WTC11 (cell line): ENCODE measurements around the gene FOXP4. TPM values are rescaled to one million over a fixed set of nuclear protein-coding genes. Genes with fewer than 3 reads are reported as not detected.

Experiments used
- ATAC-seq: fragments of 200-7000 bp; cut with Tn5 transposase; 2 replicates; pipeline ENCODE4 v1.10.0; 2021; ENCODE audit warnings: mild to moderate bottlenecking, moderate library complexity
- CTCF ChIA-PET: fragments of 300-600 bp; sonication (Branson Sonifier 250); formaldehyde crosslinking; loops from one replicate; lab custom pipeline; 2021; ENCODE audit warnings: antibody characterized with exemption; lab: Charles Lee
- POLR2A ChIA-PET: fragments of 350-600 bp; sonication (Branson Sonifier 250); formaldehyde crosslinking; loops from one replicate; lab custom pipeline; 2021; ENCODE audit warnings: antibody characterized with exemption; lab: Charles Lee
- DNase-seq: peaks from one replicate; pipeline ENCODE4 v3.0.0; 2021; ENCODE audit warnings: low spot score
- H3K27ac Mint-ChIP-seq: 2 replicates; pipeline ENCODE4 v1.8.0; 2021; ENCODE audit warnings: mixed read lengths
- H3K27me3 Mint-ChIP-seq: 2 replicates; pipeline ENCODE4 v1.8.0; 2021; ENCODE audit warnings: low read depth, mild to moderate bottlenecking, moderate library complexity, mixed read lengths
- H3K36me3 Mint-ChIP-seq: 2 replicates; pipeline ENCODE4 v1.8.0; 2021; ENCODE audit warnings: mixed read lengths
- H3K4me1 Mint-ChIP-seq: 2 replicates; pipeline ENCODE4 v1.8.0; 2022; ENCODE audit warnings: mixed read lengths
- H3K4me3 Mint-ChIP-seq: 2 replicates; pipeline ENCODE4 v1.8.0; 2021; ENCODE audit warnings: mild to moderate bottlenecking, moderate library complexity, mixed read lengths
- H3K9me3 Mint-ChIP-seq: 2 replicates; pipeline ENCODE4 v1.8.0; 2021; ENCODE audit warnings: mixed read lengths
- ATF2 ChIP-seq: sonication (generic); formaldehyde crosslinking; IDR thresholded peaks from 2 replicates; pipeline ENCODE4 v1.8.1; 2022; ENCODE audit warnings: low read depth, missing genetic modification reagents, borderline replicate concordance
- CTCF ChIP-seq: fragments of 200-600 bp; IDR thresholded peaks from 2 replicates; pipeline ENCODE4 v1.8.0; 2022; ENCODE audit warnings: antibody characterized with exemption
- IRF1 ChIP-seq: sonication (generic); formaldehyde crosslinking; IDR thresholded peaks from 2 replicates; pipeline ENCODE4 v1.8.0; 2023; ENCODE audit warnings: missing genetic modification reagents
- NR3C1 ChIP-seq: sonication (generic); formaldehyde crosslinking; conservative IDR thresholded peaks from 2 replicates; pipeline ENCODE4 v1.8.1; 2023; ENCODE audit warnings: low read depth, mild to moderate bottlenecking, missing genetic modification reagents
- PRRX2 ChIP-seq: fragments of 250-450 bp; sonication (Bioruptor Pico); IDR thresholded peaks from 2 replicates; pipeline ENCODE4 v1.8.0; 2021; ENCODE audit warnings: mild to moderate bottlenecking
- RORB ChIP-seq: fragments of 250-450 bp; sonication (Bioruptor Pico); IDR thresholded peaks from 2 replicates; pipeline ENCODE4 v1.9.0; 2021; ENCODE audit warnings: mild to moderate bottlenecking
- SMAD4 ChIP-seq: sonication (generic); formaldehyde crosslinking; IDR thresholded peaks from 2 replicates; pipeline ENCODE4 v1.8.0; 2022; ENCODE audit warnings: mild to moderate bottlenecking, missing genetic modification reagents
- TEAD4 ChIP-seq: sonication (generic); formaldehyde crosslinking; IDR thresholded peaks from 2 replicates; pipeline ENCODE4 v1.8.0; 2022; ENCODE audit warnings: mild to moderate bottlenecking, missing genetic modification reagents
- TP53 ChIP-seq: sonication (generic); formaldehyde crosslinking; IDR thresholded peaks from 2 replicates; pipeline ENCODE4 v1.8.1; 2023; ENCODE audit warnings: mild to moderate bottlenecking, missing genetic modification reagents
- ZNF416 ChIP-seq: fragments of 250-450 bp; sonication (Bioruptor Pico); IDR thresholded peaks from 2 replicates; pipeline ENCODE4 v1.9.0; 2021; ENCODE audit warnings: mild to moderate bottlenecking, inconsistent platforms
- total RNA-seq: library from RNA; stranded (reverse); gene quantifications from 3 replicates; pipeline ENCODE4 v1.2.3, GENCODE V29; 2021
- TF ChIP-seq, protein P1 (sequence below): sonication (generic); formaldehyde crosslinking; IDR thresholded peaks from 2 replicates; pipeline ENCODE4 v1.8.1; 2023; ENCODE audit warnings: mild to moderate bottlenecking, missing genetic modification reagents
- TF ChIP-seq, protein P2 (sequence below): sonication (generic); formaldehyde crosslinking; IDR thresholded peaks from 2 replicates; pipeline ENCODE4 v1.8.0; 2022; ENCODE audit warnings: mild to moderate bottlenecking, missing genetic modification reagents
- TF ChIP-seq, protein P3 (sequence below): sonication (generic); formaldehyde crosslinking; IDR thresholded peaks from 2 replicates; pipeline ENCODE4 v1.8.1; 2023; ENCODE audit warnings: mild to moderate bottlenecking, missing genetic modification reagents, moderate library complexity
- TF ChIP-seq, protein P4 (sequence below): fragments of 250-450 bp; sonication (Bioruptor Pico); IDR thresholded peaks from 2 replicates; pipeline ENCODE4 v1.9.0; 2021; ENCODE audit warnings: moderate library complexity, mild to moderate bottlenecking, inconsistent platforms, borderline replicate concordance
- TF ChIP-seq, protein P5 (sequence below): fragments of 250-450 bp; sonication (Bioruptor Pico); conservative IDR thresholded peaks from 2 replicates; pipeline ENCODE4 v1.9.0; 2021; ENCODE audit warnings: mild to moderate bottlenecking

FOXP4 gene
- total RNA-seq, 1 experiment from 2014 or later: 36.6 TPM

DNA sequence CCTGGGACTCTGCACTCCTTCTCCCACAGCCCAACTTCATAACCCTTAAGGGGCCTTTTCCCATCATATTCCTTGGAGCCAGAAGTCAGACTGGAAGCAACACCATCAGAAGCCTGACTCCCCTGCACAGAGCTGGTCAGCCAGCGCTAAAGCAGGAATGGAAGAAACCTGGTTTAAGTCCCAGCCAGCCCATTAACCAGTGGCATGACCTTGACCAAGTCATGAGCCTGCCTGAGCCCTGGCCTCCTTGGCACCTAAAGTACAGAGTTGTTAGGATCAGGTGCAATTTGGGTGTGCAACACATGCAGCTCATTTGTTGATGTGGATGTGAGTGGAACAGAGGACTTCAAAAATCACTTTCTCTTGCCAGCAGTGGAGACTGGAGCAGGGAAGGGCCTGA is 20.8 kb downstream of the FOXP4 start:
- Mint-ChIP-seq H3K9me3 (no peaks in the 10 kb centered on the region), H3K4me1 (peaks cover 62% of the 10 kb centered on the region), H3K27ac (no peak overlapping the region), H3K27me3 (no peaks in the 10 kb centered on the region; the same call in 1 of the 2 replicates), H3K36me3 (peaks cover 15% of the 10 kb centered on the region), H3K4me3 (no peak overlapping the region)
- TF ChIP-seq, protein P1, sequence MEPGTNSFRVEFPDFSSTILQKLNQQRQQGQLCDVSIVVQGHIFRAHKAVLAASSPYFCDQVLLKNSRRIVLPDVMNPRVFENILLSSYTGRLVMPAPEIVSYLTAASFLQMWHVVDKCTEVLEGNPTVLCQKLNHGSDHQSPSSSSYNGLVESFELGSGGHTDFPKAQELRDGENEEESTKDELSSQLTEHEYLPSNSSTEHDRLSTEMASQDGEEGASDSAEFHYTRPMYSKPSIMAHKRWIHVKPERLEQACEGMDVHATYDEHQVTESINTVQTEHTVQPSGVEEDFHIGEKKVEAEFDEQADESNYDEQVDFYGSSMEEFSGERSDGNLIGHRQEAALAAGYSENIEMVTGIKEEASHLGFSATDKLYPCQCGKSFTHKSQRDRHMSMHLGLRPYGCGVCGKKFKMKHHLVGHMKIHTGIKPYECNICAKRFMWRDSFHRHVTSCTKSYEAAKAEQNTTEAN (CRISPR knock-in tag): no peak
- TF ChIP-seq, protein P2, sequence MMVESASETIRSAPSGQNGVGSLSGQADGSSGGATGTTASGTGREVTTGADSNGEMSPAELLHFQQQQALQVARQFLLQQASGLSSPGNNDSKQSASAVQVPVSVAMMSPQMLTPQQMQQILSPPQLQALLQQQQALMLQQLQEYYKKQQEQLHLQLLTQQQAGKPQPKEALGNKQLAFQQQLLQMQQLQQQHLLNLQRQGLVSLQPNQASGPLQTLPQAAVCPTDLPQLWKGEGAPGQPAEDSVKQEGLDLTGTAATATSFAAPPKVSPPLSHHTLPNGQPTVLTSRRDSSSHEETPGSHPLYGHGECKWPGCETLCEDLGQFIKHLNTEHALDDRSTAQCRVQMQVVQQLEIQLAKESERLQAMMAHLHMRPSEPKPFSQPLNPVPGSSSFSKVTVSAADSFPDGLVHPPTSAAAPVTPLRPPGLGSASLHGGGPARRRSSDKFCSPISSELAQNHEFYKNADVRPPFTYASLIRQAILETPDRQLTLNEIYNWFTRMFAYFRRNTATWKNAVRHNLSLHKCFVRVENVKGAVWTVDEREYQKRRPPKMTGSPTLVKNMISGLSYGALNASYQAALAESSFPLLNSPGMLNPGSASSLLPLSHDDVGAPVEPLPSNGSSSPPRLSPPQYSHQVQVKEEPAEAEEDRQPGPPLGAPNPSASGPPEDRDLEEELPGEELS (CRISPR knock-in tag): no peak
- TF ChIP-seq ATF2 (CRISPR knock-in tag): no peak
- TF ChIP-seq PRRX2 (CRISPR knock-in tag): no peak
- TF ChIP-seq SMAD4 (CRISPR knock-in tag): no peak
- no peak for TF ChIP-seq IRF1 (CRISPR knock-in tag)
- no peak for TF ChIP-seq RORB (CRISPR knock-in tag)
- no peak for TF ChIP-seq CTCF
- no peak for TF ChIP-seq NR3C1
- TF ChIP-seq, protein P3, sequence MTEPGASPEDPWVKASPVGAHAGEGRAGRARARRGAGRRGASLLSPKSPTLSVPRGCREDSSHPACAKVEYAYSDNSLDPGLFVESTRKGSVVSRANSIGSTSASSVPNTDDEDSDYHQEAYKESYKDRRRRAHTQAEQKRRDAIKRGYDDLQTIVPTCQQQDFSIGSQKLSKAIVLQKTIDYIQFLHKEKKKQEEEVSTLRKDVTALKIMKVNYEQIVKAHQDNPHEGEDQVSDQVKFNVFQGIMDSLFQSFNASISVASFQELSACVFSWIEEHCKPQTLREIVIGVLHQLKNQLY (CRISPR knock-in tag): no peak
- TF ChIP-seq, protein P4, sequence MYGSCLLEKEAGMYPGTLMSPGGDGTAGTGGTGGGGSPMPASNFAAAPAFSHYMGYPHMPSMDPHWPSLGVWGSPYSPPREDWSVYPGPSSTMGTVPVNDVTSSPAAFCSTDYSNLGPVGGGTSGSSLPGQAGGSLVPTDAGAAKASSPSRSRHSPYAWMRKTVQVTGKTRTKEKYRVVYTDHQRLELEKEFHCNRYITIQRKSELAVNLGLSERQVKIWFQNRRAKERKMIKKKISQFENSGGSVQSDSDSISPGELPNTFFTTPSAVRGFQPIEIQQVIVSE (CRISPR knock-in tag): no peak
- no peak for TF ChIP-seq TP53
- TF ChIP-seq, protein P5, sequence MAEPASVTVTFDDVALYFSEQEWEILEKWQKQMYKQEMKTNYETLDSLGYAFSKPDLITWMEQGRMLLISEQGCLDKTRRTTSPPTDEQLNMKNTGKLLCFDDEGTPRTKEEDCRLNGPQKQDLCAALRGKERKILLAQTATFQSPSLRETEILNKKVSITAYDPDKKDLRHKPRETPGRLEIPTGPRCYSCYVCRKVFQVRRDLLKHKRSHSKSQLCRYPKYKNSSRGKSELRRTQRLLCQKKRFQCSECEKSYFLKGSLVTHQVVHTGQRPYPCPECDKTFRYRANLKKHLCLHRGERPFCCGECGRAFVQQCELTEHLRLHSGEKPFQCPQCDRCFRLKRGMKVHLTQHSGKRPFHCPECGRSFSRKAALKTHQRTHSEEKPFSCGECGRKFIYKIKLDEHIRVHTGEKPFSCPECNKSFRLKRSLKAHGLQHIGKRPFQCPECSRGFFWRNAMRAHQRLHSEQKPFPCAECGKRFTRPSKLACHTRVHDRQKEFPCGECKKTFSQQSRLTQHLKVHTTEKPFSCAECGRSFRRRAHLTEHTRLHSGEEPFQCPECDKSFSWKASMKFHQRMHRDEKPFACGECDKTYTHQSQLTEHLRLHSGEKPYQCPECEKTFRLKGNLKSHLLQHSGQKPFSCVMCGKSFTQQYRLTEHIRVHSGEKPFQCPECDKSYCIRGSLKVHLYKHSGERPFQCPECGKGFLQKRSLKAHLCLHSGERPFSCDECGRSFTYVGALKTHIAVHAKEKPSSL (CRISPR knock-in tag): no peak
- TF ChIP-seq ZNF416 (CRISPR knock-in tag): no peak
- no peak for TF ChIP-seq TEAD4 (CRISPR knock-in tag)
- DNase-seq: no peak
- POLR2A ChIA-PET: no interaction called here
- ATAC-seq: no peak
- CTCF ChIA-PET: no interaction called here
